ENCODE measurements around the gene SPPL3. TPM values are rescaled to one million over a fixed set of nuclear protein-coding genes. Genes with fewer than 3 reads are reported as not detected.
A peak's percentile ranks its signal among the peaks of the same experiment; 100 is the strongest.
"Not testable (repeated sequence)": the region's sequence is repeated elsewhere in the genome, so short reads cannot be mapped to it uniquely, and the experiment has no call there.

Gene SPPL3
- total RNA-seq, 4 donors from 2014 or later, result 30.3 to 47.1 (median 34.2) TPM

GRCh38 chr12:120841525-120841924 lies 62.6 kb downstream of the SPPL3 start:
- no peaks in the 10 kb centered on the region for H3K27me3 ChIP-seq
- H3K27ac ChIP-seq, result no peak overlapping the region
- H3K36me3 ChIP-seq, result peaks cover 0 to 16% (median 0%) of the 10 kb centered on the region in 3 donors
- no peak overlapping the region for H3K4me3 ChIP-seq
- H3K4me1 ChIP-seq, result peaks cover 10 to 51% (median 11%) of the 10 kb centered on the region in 3 donors
- WGBS, 2 donors, result 71 to 72% methylated on average over 3 of the region's 3 CpGs
- no peak for DNase-seq
- TF ChIP-seq CTCF (IDR thresholded peaks at IDR 0.05), result no peak
- no peak for TF ChIP-seq POLR2A (IDR thresholded peaks at IDR 0.05)
- intact Hi-C loops (cut with DNase I), result no loop called here
- H3K9me3 ChIP-seq, result no peaks in the 10 kb centered on the region

- Histone ChIP-seq H3K4me1 (peaks cover 19 to 51% (median 24%) of the 10 kb centered on the region in 3 donors), H3K27me3 (no peaks in the 10 kb centered on the region), H3K36me3 (peaks cover 0 to 8% (median 0%) of the 10 kb centered on the region in 3 donors), H3K27ac (no peak overlapping the region), H3K9me3 (no peaks in the 10 kb centered on the region), H3K4me3 (no peak overlapping the region)
- no peak for DNase-seq
- TF ChIP-seq POLR2A (IDR thresholded peaks at IDR 0.05), result no peak
- no peak for TF ChIP-seq CTCF (IDR thresholded peaks at IDR 0.05)
- intact Hi-C loops (cut with DNase I), result no loop called here
- WGBS, 2 donors, result 92 to 94% methylated on average over 1 of the region's 1 CpG
Observed at GRCh38 chr12:120839503-120839902, 64.7 kb downstream of the SPPL3 start.

GRCh38 chr12:120838629-120839383 lies 65.4 kb downstream of the SPPL3 start:
- H3K27ac ChIP-seq; H3K36me3 ChIP-seq; intact Hi-C loops (cut with DNase I); H3K9me3 ChIP-seq; H3K4me3 ChIP-seq; H3K27me3 ChIP-seq; DNase-seq: not testable (repeated sequence)
- H3K4me1 ChIP-seq, result peaks cover 19 to 51% (median 29%) of the 10 kb centered on the region in 3 donors
- WGBS, 2 donors, result 89 to 100% methylated on average over 1 of the region's 4 CpGs

- peak overlapping the region in 1 of 4 donors; percentile 7 for H3K27ac ChIP-seq
- H3K9me3 ChIP-seq, result no peaks in the 10 kb centered on the region
- DNase-seq, result no peak
- H3K4me1 ChIP-seq, result peaks cover 19 to 68% (median 34%) of the 10 kb centered on the region in 3 donors
- H3K4me3 ChIP-seq, result no peak overlapping the region
- 68 to 78% methylated on average over 4 of the region's 4 CpGs for WGBS, 2 donors
- peaks cover 0 to 8% (median 0%) of the 10 kb centered on the region in 3 donors for H3K36me3 ChIP-seq
- TF ChIP-seq POLR2A (IDR thresholded peaks at IDR 0.05) (no peak), CTCF (IDR thresholded peaks at IDR 0.05) (no peak)
- no peaks in the 10 kb centered on the region for H3K27me3 ChIP-seq
- intact Hi-C loops (cut with DNase I), result no loop called here
Observed at GRCh38 chr12:120836114-120836684, 68.0 kb downstream of the SPPL3 start.

GRCh38 chr12:120835657-120836056 lies 68.5 kb downstream of the SPPL3 start:
- intact Hi-C loops (cut with DNase I), result no loop called here
- no peaks in the 10 kb centered on the region for H3K27me3 ChIP-seq
- H3K27ac ChIP-seq, result no peak overlapping the region
- H3K36me3 ChIP-seq, result peaks cover 0 to 3% (median 0%) of the 10 kb centered on the region in 3 donors
- H3K9me3 ChIP-seq, result no peaks in the 10 kb centered on the region
- no peak overlapping the region for H3K4me3 ChIP-seq
- TF ChIP-seq POLR2A (IDR thresholded peaks at IDR 0.05) (no peak), CTCF (IDR thresholded peaks at IDR 0.05) (no peak)
- DNase-seq, result no peak
- 23 to 56% methylated on average over 1 of the region's 1 CpG for WGBS, 2 donors
- H3K4me1 ChIP-seq, result peaks cover 22 to 73% (median 37%) of the 10 kb centered on the region in 3 donors

Data from esophagus squamous epithelium (tissue), 5 donors.